Measurements from ENCODE around the gene CTIF.

Gene CTIF

DNA sequence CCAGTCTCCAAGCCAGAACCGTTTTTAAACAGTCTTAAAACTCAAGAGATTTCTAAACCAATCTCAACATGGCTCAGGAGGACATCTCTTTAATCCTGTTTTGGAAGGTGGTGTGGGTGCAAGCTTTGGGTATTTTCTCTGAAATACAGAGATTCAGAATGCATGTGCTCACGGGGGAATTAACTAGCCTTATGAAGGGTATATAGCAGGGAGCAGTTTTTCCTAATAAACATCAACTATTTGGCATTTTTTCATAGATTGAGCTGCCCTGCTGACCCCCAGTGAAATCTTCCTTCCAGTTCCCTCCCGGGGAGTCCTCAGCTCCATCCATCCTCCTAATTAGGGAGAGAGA, 289.3 kb downstream of the CTIF start:
- no peak for DNase-seq

DNA sequence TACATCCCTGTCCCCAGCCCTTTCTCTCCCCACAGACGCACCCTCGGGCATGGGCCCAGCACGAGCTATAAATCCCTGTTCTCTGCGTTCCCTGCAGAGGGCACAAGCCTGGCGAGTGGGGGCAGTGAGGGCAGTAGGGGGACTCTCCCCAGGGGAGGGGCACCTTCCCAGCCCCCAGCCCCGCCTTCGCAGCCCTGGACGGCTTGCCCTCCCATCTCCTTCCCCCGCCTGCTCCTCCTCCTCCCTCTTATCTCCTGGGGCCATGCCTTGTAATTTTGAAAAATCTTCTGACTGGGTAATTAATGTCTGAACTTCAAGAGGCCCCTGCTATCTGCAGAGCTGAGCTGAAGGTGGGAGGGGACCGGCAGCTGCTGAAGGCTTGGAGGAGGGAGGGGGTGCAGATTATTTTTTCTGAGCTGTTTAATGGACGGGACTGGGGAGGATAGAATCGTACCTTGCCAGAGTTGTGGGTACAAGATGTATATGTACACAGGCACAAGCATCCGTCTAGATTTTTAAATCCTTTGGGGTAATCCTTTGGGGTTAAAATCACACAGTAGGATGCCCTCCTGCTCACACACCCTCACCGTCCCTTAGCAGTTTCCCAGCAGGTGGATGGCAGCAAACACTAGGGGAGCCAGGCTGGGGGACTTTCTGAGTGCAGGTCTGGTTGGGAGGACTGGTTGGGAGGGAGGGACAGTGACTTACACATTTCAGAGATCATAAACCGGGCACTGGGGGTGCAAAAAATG, 290.0 kb downstream of the CTIF start:
- DNase-seq = no peak

DNA sequence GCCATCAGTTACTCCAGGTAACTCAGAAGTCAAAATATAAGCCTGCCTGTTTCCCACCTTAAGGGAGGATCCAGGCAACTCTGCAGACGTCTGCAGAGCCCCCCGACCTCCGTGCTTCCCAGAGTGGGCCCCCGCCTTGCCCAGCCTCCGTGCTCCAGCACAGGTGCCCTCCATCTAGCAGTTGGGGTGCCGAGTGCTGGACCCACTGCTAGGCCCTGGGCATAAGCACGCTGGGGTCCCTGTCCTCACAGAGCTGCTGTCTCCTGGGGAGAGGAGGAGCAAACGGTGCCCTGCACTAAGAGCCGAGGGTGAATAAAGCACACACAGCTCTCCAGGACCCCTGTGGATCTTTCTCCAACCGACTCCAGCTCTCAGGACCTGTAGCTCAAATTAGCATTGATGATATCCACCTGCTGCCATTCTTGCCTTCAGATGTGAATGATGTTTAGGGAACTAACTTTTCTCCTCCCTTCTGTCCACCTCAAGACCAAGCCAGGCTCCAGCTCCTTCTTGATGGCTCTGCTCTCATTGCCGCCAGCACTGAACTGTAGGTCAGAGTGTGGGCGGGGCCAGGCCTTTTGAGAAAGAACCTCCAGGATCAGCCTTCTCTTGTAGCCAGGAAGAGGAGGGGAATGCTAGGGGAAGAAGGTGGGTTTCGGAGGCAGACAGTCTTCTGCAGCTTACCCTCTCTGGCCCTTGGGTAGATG, 290.8 kb downstream of the CTIF start:
- DNase-seq = no peak

- no peak for DNase-seq
These were observed 292.4 kb downstream of the CTIF start for GRCh38 chr18:48831113-48831759.

GRCh38 chr18:48831802-48832201, 293.0 kb downstream of the CTIF start:
- no peak for DNase-seq

DNA sequence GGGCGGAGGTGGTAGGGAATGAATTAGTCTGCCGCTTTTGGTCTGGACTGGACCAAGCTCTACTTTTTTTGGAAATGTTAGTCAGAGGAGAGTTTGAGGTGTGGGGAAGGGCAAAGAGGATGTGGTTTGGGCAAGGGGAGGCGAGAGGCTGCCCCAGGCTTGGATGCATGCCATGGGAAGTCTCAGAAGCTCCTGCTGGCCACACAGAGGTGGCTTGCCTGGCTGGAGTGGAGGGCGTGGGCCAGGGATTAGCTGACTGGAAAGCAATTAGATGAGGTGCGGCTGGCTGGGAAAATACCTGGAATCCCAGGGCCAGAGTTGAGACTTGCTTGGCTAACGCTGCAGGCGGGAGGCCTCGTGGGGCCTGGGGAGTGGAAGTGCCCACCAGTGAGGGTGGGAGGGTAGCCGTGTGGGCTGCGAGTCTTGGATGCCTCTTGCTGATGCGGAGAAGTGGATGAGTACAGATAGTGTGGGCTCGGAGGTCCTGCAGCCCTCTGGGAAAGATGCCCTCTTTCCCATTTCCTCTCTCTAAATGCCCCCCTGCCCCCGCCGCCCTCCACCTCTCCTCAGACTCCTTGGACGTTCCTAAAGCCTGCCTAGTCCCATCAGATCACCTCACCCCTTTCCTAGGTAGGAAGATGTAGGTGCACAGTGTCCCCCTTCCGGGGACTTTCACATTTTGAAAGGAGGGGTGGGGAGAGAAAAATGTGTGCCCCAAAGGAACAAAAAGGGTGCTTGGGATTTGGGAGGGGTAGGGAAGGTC, 294.3 kb downstream of the CTIF start:
- DNase-seq = no peak

- no peak for DNase-seq
These were observed 295.0 kb downstream of the CTIF start for GRCh38 chr18:48833701-48834412.

DNA sequence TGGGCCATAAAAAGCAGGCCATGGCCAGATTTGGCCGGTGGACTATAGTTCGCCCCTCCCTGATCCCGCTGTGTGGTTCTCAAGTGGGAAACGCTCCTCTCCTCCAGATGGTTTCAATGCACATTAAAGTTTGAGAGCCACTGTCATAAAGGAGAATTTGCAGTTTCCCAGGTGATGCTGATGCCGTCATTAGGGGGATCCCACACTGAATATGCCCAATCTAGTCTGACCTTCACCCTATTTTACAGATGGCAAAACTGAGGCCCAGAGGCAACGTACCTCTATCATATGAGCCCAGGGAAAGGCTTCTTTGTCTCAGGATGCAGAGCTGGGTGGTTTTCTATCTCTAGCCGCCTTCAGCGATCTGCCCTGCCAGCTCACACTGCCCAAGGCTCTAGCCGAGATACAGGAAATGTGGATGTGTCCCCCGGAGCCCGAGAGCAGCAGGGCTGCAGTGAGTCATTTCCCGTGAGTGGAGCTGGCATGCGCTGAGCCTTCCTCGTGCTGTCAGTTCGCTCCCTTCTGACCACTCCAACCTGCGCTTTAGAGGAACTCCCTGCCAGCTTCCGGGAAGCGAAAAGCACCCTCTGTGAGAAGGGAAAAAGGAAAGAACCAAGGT, 295.7 kb downstream of the CTIF start:
- peak; percentile 79 for DNase-seq

DNA sequence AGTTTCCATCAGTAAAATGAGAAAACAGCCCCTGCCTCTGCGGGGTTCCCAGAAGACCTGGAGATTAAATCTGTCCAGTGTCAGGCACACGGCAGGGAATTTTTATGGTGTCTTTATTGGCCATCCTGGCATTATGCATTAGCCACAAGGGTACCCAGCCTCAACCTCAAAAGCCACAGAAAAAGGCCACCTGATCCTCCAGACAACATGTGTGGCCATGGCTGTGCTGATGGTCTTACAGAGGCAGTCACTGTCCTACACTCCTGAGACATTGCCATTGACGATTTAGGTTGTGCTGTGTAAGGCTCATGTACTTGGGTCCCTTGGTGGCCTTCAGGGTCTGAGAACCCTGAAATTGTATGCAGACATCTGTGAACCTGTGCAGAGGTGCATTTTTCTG, 296.3 kb downstream of the CTIF start:
- no peak for DNase-seq

- no peak for DNase-seq
These were observed 296.9 kb downstream of the CTIF start for GRCh38 chr18:48835745-48836170.

DNA sequence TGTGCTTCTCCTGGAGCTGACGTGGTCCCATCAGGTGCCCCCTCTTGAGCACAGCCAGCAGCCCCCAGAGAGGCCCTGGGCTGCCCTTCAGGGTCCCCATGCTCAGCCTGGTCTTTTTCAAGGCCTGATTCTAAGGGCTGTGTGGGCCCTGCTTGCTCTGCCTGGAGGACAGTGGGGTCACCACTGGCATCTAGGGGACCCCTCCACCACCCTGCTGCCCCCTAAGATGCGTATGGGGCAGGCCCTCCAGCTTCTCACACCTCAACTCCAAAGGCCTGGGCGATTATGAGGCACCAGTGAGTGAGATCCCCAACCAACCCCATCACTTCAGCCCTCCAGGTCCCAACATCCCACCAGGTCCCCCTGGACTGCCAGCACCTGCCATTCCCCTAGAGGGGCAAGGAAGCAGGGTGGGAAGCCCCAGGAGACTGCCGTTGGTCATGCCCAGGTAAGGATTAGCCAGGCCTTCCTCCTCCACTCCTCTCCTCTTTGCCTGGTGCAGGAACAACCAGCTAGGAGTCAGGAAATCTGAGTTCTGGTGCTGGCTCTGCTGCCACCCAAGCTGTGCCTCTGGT, 297.5 kb downstream of the CTIF start:
- no peak for DNase-seq

GRCh38 chr18:48836806-48837615, 298.2 kb downstream of the CTIF start:
- no peak for DNase-seq

- no peak for DNase-seq
These were observed 298.8 kb downstream of the CTIF start for GRCh38 chr18:48837676-48838075.

DNA sequence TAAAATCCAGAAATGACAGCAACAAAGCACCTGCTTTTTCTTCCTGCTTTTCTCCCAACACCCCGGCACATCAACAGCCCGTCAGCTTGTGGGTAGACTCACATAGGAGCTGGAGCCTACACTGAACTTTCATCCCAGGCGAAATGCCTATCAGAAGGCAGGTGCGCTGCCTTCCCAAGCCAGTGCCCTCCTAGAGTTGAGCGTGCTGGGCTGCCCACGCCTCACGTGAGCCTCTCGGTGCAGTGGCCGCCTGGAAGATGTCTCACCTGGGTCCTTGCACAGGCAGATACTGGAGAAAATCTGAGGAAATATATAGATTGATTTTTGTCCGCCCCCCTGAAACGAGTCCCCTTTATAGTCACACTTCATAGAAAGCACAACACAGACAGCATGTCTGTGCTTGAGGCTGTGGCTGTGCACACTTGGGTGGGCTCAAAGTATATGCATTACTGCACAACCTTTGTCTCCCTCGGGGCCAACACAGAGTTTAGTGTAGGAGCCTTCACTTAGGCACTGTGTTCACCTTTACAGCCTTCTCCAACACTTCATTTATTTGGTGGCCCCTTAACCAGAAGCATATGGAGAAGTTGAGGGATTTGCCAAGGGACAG, 299.4 kb downstream of the CTIF start:
- no peak for DNase-seq

DNA sequence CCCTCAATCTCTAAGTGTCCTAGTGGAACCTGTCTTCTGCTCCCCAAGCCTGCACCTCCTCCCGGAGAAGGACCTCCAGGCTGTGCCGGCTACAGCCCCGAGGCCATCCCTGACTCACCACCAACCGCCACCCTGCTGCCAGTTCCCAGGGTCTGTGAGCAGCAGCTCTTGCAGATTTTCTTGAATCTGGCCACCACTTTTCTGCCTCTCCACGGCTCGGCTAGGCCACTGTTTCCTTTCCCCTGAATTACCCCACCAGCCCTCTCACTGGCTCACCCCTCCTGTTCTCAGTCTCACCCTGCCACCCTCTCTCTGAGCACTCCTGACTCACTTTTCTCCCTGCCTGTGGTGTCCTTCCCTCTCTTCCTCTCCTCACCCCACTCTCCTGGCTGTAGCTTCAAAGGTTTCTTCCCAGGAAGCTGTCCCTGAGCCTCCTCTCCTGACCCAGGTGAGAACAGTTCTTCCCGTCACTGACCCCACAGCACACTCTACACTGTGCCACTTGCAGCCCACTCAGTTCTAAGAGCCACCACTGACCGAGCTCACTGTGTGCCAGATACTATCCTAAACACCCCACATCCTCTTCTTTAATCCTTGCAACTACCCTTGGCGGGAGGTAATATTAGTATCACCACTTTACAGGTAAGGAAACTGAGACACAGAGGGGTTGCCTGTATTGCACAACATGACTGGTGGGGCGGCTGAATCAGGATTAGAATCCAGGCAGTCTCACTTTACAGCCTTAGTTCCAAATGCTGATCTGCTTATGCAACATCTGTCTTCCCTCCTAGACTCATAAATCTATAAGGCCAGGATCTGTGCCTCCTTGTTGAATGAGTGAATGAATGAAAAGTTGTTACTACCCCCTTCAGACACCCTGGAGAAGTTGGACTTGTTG, 300.3 kb downstream of the CTIF start:
- peak; percentile 19 for DNase-seq

GRCh38 chr18:48839819-48840490, 301.1 kb downstream of the CTIF start:
- no peak for DNase-seq

GRCh38 chr18:48840491-48840877, 301.7 kb downstream of the CTIF start:
- DNase-seq = no peak

DNA sequence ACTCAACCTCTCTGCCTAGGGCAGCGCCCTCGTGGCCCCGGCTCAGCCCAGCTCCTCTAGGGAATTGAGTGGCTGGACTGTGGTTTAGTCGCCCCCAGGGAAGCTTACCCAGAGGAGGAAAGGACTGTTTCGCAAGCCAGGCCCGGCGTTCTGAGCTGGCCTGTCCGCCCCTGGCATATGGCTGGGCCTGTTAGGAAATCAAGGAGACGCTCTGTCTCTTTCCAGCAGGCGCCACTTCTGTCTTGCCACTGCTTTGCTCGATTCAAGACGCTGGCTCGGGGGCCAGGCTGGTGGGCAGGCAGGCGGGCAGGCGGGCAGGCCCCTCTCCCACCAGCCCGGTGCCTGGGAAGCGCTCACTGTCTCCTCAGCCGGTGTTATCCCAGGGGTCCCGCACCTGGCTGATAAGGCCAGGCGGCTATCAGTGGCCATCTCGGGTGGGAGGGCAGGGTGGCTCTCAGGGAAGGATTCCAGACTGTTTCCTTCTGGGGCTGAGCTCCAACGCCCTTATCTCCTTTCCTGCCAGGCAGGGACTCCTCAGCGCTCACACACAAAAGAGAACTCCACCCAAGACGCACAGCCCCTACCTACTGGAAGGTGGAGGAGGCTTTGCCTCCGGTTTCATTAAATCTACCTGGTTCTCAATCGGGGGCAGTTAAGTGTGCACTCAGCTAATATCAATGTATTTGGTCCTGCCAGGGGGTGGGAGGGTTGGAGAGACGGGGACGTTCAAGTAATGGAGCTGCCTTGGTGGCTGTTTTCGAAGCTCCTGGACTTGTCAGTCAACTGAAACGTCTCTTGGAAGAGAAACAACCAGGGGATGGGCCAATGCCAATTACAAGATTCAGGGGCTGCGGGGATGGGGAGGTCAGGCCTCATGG, 302.8 kb downstream of the CTIF start:
- DNase-seq = no peak

Data from amniotic stem cell (primary cell).